Transverse colon (tissue), 4 donors: Measurements from ENCODE around the gene MYB.

Source experiments
- EP300 ChIP-seq: sonication (generic); formaldehyde crosslinking; IDR thresholded peaks from one replicate; pipeline ENCODE4 v1.6.1; 2017; ENCODE audit warnings: antibody characterized with exemption, low read depth
- POLR2A ChIP-seq: fragments of 450-650 bp; IDR thresholded peaks from one replicate; pipeline ENCODE4 v1.6.1; 2016; ENCODE audit warnings: antibody characterized with exemption, mild to moderate bottlenecking, moderate library complexity
- POLR2AphosphoS5 ChIP-seq, 3 donors: sonication (generic); formaldehyde crosslinking; IDR thresholded peaks; one replicate each; pipeline ENCODE4 v1.6.1; 2016; ENCODE audit warnings: antibody characterized with exemption in 3 of 3
- TF ChIP-seq, protein P1 (sequence below), 5 experiments: fragments of 200-600 bp in 3 of 5; fragments of 450-650 bp in 2 of 5; sonication (generic) in 3 of 5; IDR thresholded peaks; 1 replicate in 2 of 5; 2 replicates in 3 of 5; pipeline ENCODE4 v1.5.1; 2016 to 2017; ENCODE audit warnings: antibody characterized with exemption in 5 of 5, inconsistent platforms in 3 of 5, mild to moderate bottlenecking in 2 of 5, moderate library complexity in 1 of 5

DNA sequence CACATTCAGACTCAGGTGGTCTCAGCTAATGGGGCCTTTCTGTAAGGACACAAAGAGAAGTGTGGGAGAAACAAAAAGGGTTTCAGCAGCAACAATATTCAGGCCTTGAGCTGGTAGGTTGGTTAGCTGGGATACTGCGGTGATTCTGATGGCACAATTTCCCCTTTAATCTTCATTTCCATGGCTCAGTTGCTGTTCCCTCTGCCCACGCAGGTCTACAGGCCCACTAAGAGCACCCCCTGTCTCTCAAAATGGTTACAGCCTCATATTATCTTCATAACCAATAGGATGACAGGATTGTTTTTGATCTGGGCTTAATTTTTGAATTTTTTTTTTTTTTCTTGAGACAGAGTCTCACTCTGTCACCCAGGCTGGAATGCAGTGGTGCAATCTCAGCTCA is 48.9 kb downstream of the MYB start:
- TF ChIP-seq POLR2AphosphoS5 (IDR thresholded peaks at IDR 0.05) (no peak), POLR2A (no peak), EP300 (no peak)
- TF ChIP-seq, protein P1, sequence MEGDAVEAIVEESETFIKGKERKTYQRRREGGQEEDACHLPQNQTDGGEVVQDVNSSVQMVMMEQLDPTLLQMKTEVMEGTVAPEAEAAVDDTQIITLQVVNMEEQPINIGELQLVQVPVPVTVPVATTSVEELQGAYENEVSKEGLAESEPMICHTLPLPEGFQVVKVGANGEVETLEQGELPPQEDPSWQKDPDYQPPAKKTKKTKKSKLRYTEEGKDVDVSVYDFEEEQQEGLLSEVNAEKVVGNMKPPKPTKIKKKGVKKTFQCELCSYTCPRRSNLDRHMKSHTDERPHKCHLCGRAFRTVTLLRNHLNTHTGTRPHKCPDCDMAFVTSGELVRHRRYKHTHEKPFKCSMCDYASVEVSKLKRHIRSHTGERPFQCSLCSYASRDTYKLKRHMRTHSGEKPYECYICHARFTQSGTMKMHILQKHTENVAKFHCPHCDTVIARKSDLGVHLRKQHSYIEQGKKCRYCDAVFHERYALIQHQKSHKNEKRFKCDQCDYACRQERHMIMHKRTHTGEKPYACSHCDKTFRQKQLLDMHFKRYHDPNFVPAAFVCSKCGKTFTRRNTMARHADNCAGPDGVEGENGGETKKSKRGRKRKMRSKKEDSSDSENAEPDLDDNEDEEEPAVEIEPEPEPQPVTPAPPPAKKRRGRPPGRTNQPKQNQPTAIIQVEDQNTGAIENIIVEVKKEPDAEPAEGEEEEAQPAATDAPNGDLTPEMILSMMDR (IDR thresholded peaks at IDR 0.05) = no peak
